Measurements from ENCODE around the gene CCDC188.

- TF ChIP-seq, protein P1, sequence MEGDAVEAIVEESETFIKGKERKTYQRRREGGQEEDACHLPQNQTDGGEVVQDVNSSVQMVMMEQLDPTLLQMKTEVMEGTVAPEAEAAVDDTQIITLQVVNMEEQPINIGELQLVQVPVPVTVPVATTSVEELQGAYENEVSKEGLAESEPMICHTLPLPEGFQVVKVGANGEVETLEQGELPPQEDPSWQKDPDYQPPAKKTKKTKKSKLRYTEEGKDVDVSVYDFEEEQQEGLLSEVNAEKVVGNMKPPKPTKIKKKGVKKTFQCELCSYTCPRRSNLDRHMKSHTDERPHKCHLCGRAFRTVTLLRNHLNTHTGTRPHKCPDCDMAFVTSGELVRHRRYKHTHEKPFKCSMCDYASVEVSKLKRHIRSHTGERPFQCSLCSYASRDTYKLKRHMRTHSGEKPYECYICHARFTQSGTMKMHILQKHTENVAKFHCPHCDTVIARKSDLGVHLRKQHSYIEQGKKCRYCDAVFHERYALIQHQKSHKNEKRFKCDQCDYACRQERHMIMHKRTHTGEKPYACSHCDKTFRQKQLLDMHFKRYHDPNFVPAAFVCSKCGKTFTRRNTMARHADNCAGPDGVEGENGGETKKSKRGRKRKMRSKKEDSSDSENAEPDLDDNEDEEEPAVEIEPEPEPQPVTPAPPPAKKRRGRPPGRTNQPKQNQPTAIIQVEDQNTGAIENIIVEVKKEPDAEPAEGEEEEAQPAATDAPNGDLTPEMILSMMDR (conservative IDR thresholded peaks at IDR 0.05 in 1 of 2, IDR thresholded peaks at IDR 0.05 in 1 of 2; ENCODE audit: low read depth in 1 of 2, low read length in 2 of 2) = no peak
- TF ChIP-seq EZH2 (IDR thresholded peaks at IDR 0.05; ENCODE audit: low read length, missing control alignments) = no peak
Measured at GRCh38 chr22:20137113-20137512, 13.7 kb downstream of the CCDC188 start.

Measured in fibroblast of lung (primary cell).